AG09309 (cell line): Measurements from ENCODE around the gene SMIM13.

Experiments used
- DNase-seq: peaks from one replicate; pipeline ENCODE4 v3.0.0-alpha.2; 2010; ENCODE audit warnings: low read depth
- H3K4me3 ChIP-seq: 2 replicates; pipeline ENCODE4 v1.5.1; 2011; ENCODE audit warnings: mild to moderate bottlenecking, low read depth, low read length, moderate library complexity; ENCODE audit not compliant: control insufficient read depth
- CTCF ChIP-seq: IDR thresholded peaks from 2 replicates; pipeline ENCODE4 v1.5.1; 2011; ENCODE audit warnings: mild to moderate bottlenecking, low read depth, low read length, inconsistent platforms; ENCODE audit not compliant: insufficient read depth, control insufficient read depth; ENCODE audit errors: missing control alignments

Gene SMIM13

DNA sequence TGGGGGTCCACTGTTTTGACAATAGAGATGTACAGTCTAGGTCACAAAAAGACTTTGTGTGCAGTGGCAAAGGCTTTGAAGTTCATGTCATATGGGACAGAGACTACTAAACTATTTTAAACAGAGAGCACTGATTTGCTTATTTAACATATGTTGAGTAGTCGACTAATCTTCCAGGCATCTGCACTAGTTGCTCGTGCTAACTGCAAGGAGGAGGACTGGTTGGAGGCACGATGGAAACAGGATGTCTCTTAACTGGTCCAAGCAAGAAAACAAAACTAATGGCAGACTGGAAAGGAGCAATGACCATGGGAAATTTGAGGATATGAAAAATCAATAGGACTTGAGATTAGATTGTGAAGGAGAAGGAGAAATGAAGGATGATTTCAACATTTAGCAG is 46.4 kb downstream of the SMIM13 start:
- no peak overlapping the region for H3K4me3 ChIP-seq
- TF ChIP-seq CTCF = no peak
- DNase-seq = no peak

DNA sequence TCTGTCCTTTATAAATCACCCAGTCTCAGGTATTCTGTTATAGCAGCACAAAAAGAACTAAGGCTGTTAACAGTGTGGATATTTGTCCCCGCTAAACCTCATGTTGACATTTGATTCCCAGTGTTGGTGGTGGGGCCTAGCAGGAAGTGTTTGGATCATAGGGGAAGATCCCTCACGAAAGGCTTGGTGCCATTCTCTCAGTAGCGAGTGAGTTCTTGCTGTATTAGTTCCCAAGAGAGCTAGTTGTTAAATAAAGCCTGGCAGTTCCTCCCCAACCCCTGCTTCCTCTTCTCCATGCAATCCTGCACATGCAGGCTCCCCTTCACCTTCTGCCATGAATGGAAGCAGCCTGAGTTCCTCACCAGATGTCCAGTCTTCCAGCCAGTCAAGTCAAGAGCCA is 47.7 kb downstream of the SMIM13 start:
- DNase-seq = no peak
- H3K4me3 ChIP-seq = no peak overlapping the region
- no peak for TF ChIP-seq CTCF

DNA sequence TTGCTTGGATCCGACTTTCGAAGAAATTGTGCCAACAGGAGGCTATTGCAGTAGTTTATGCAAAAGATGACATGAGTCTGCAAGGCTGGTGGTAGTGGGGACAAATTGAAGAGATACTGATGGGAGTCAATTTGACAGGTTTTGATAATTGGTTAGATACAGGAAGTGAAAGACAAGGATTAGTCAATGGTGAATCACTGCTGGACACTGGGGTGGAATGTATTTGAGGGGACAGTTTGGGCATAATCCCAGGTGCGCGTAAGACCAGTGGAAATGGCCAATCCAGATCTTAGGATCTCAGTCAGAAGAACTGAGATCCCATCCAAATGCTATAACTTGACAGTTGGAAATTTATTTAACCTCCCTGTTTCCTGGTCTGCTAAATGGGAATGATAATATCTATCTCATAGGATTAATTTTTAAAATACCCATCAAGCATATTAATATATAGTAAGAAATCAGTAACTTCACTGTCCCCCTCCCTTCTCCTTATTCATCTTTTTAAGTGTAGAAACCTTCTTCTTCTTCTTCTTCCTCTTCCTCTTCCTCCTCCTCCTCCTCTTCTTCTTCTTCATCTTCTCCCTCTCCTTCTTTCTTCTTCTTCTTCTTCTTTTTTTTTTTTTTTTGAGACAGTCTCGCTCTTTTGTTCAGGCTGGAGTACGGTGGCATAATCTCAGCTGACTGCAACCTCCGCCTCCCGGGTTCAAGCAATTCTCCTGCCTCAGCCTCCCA is 48.8 kb downstream of the SMIM13 start:
- H3K4me3 ChIP-seq = no peak overlapping the region
- TF ChIP-seq CTCF = no peak
- no peak for DNase-seq

GRCh38 chr6:11143394-11144371 is 50.0 kb downstream of the SMIM13 start:
- TF ChIP-seq CTCF = no peak
- H3K4me3 ChIP-seq = no peak overlapping the region
- peak; percentile 68 for DNase-seq

DNA sequence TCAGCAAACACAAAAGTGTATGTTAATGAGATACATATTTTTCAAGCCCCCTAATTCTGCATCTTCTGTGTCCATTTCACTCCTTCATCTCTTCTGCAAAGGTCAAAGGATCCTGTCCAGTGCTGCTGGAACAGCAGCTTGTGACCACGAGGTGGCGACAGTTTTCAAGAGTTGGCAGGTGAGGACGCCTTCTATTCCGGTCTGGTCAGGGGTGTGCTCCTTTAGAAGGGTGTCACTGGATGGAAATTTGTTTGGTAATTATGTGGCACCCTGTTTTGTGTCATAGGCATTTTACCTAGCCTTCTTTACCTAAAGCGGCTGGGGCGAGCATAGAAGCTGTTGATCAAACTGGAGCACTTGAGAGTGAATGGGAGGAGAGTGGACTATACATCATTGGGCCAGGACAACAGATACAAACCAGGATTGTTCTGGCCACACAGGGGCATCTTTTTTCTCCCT is 50.8 kb downstream of the SMIM13 start:
- peak; percentile 21 for DNase-seq
- H3K4me3 ChIP-seq = no peak overlapping the region
- peak; percentile 91 for TF ChIP-seq CTCF

- no peak for DNase-seq
- no peak overlapping the region for H3K4me3 ChIP-seq
- no peak for TF ChIP-seq CTCF
Measured at GRCh38 chr6:11146117-11146826, 52.6 kb downstream of the SMIM13 start.
